GOT3 (cell line): ENCODE data around the gene EIF1B.

Experiments
- DNase-seq: peaks from one replicate; lab custom pipeline; 2025; ENCODE audit warnings: mixed read lengths; lab: John Stamatoyannopoulos, UW

EIF1B gene

GRCh38 chr3:40340541-40341170 lies 31.1 kb downstream of the EIF1B start:
- no peak for DNase-seq

- DNase-seq, result no peak
Measured at GRCh38 chr3:40341671-40342070, 32.2 kb downstream of the EIF1B start.

GRCh38 chr3:40350529-40350928 lies 41.0 kb downstream of the EIF1B start:
- DNase-seq, result no peak

GRCh38 chr3:40355410-40355809 lies 45.9 kb downstream of the EIF1B start:
- no peak for DNase-seq

GRCh38 chr3:40358454-40358853 lies 48.9 kb downstream of the EIF1B start:
- no peak for DNase-seq
